NB4 (cell line): Measurements from ENCODE around the gene EPHB1.

ENCODE experiments used
- CTCF ChIP-seq: IDR thresholded peaks from one replicate; pipeline ENCODE4 v1.5.1; 2012; ENCODE audit warnings: low read depth, low read length
- MAX ChIP-seq: IDR thresholded peaks from 2 replicates; pipeline ENCODE4 v1.6.1; 2011; ENCODE audit warnings: low read depth, low read length
- MYC ChIP-seq: IDR thresholded peaks from 2 replicates; pipeline ENCODE4 v1.6.1; 2011; ENCODE audit warnings: low read depth, low read length
- POLR2A ChIP-seq: IDR thresholded peaks from 2 replicates; pipeline ENCODE4 v1.6.1; 2011; ENCODE audit warnings: mild to moderate bottlenecking; ENCODE audit not compliant: insufficient read length; ENCODE audit errors: extremely low read depth

- TF ChIP-seq CTCF: no peak
- no peak for TF ChIP-seq POLR2A
- TF ChIP-seq MAX: no peak
- TF ChIP-seq MYC: no peak
Measured at GRCh38 chr3:134833453-134834163, 38.5 kb downstream of the EPHB1 start.
